ENCODE measurements around the gene FNBP1L. TPM values are rescaled to one million over a fixed set of nuclear protein-coding genes. Genes with fewer than 3 reads are reported as not detected.
A peak's percentile ranks its signal among the peaks of the same experiment; 100 is the strongest.

FNBP1L gene
- total RNA-seq, 6 experiments from 2014 or later, result 9.0 to 15.6 (median 12.1) TPM

DNA sequence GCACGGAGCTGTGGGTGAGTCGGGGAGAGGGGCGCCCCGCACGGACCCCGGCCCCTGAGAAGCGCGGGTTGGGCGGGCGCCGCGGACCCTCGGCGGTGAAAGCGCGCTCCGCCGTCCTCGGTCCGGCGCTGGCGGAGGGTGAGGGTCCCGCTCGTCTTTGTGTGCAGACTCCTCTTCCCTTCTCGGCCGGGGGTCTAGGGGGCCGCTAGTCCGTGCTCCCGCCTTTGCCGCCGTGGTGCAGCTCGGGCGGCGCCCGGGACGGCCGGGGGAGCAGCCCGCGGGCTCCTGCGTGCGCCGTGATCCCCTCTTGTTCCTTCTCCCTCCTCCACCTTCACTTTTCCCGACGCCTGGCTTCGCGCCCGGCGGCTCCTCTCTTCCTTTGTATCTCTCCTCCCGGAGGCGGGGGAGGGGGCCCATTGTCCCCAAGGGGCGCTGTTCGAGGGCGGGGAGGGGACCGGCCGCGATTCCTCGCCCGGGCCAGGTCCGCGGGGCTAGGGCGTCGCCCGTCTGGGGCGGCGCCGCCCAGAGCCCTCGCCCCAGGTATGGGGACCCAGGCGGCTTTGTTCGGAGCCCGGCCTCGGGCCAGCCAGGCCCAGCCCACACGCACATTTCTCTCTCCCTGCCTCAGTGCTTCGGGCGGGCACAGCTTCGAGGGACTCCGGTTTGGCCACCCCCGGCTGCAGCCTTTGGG, 519 bp downstream of the FNBP1L start:
- peak overlapping the region; percentile 91 to 94 (median 92) for H3K4me3 ChIP-seq
- H3K27me3 ChIP-seq, result no peaks in the 10 kb centered on the region
- no peaks in the 10 kb centered on the region for H3K4me1 ChIP-seq
- H3K27ac ChIP-seq, result peak overlapping the region; percentile 64 to 80 (median 73)
- DNase-seq (peak; percentile 75 to 78 (median 76)), ATAC-seq (peak; percentile 55 to 69 (median 62))
- H3K9me3 ChIP-seq, result no peaks in the 10 kb centered on the region
- no peaks in the 10 kb centered on the region for H3K36me3 ChIP-seq
- TF ChIP-seq POLR2A (IDR thresholded peaks at IDR 0.05) (no peak), CTCF (IDR thresholded peaks at IDR 0.05) (peak in 1 of 4 donors; percentile 14)
- WGBS (ENCODE audit: insufficient coverage, low coverage, low lambda C conversion rate, missing lambda C conversion rate), result 0% methylated on average over 4 of the region's 77 CpGs
- intact Hi-C loops (cut with DNase I), result no loop called here

GRCh38 chr1:93448983-93449804, 1.3 kb downstream of the FNBP1L start:
- under 1% methylated on average over 25 of the region's 27 CpGs for WGBS (ENCODE audit: insufficient coverage, low coverage, low lambda C conversion rate, missing lambda C conversion rate)
- peak in 1 of 3 donors; percentile 51 for DNase-seq
- peak overlapping the region; percentile 91 to 94 (median 92) for H3K4me3 ChIP-seq
- peak overlapping the region; percentile 64 to 80 (median 73) for H3K27ac ChIP-seq
- TF ChIP-seq POLR2A (IDR thresholded peaks at IDR 0.05) (no peak), CTCF (IDR thresholded peaks at IDR 0.05) (peak in 2 of 4 donors; percentile 8 to 9)
- H3K9me3 ChIP-seq, result no peaks in the 10 kb centered on the region
- H3K27me3 ChIP-seq, result no peaks in the 10 kb centered on the region
- no peaks in the 10 kb centered on the region for H3K36me3 ChIP-seq
- ATAC-seq, result peak; percentile 34 to 58 (median 44)
- no peaks in the 10 kb centered on the region for H3K4me1 ChIP-seq
- intact Hi-C loops (cut with DNase I), result no loop called here

- H3K27me3 ChIP-seq, result no peaks in the 10 kb centered on the region
- no peaks in the 10 kb centered on the region for H3K4me1 ChIP-seq
- H3K27ac ChIP-seq, result no peak overlapping the region
- WGBS (ENCODE audit: insufficient coverage, low coverage, low lambda C conversion rate, missing lambda C conversion rate), result 23% methylated on average over 1 of the region's 1 CpG
- no peak overlapping the region for H3K4me3 ChIP-seq
- DNase-seq (no peak), ATAC-seq (no peak)
- no peaks in the 10 kb centered on the region for H3K36me3 ChIP-seq
- H3K9me3 ChIP-seq, result no peaks in the 10 kb centered on the region
- no peak for TF ChIP-seq POLR2A (IDR thresholded peaks at IDR 0.05)
- TF ChIP-seq CTCF (IDR thresholded peaks at IDR 0.05), result no peak
- intact Hi-C loops (cut with DNase I), result no loop called here
Observed at GRCh38 chr1:93450321-93450720, 2.4 kb downstream of the FNBP1L start.

GRCh38 chr1:93453911-93454310, 6.0 kb downstream of the FNBP1L start:
- Histone ChIP-seq H3K36me3 (no peaks in the 10 kb centered on the region), H3K9me3 (no peaks in the 10 kb centered on the region), H3K4me1 (no peaks in the 10 kb centered on the region), H3K4me3 (no peak overlapping the region), H3K27me3 (no peaks in the 10 kb centered on the region), H3K27ac (no peak overlapping the region)
- no peak for ATAC-seq
- no peak for TF ChIP-seq CTCF (IDR thresholded peaks at IDR 0.05)
- no peak for TF ChIP-seq POLR2A (IDR thresholded peaks at IDR 0.05)
- 75% methylated on average over 1 of the region's 1 CpG for WGBS (ENCODE audit: insufficient coverage, low coverage, low lambda C conversion rate, missing lambda C conversion rate)
- intact Hi-C loops (cut with DNase I), result no loop called here
- DNase-seq, result no peak

All from right lobe of liver (tissue), 6 donors.